Neural progenitor cell (in vitro differentiated cells): ENCODE measurements around the gene CNTNAP2. TPM values are rescaled to one million over a fixed set of nuclear protein-coding genes. Genes with fewer than 3 reads are reported as not detected.

Source experiments
- DNase-seq: peaks from one replicate; pipeline ENCODE4 v3.0.0-alpha.2; 2016; ENCODE audit warnings: low spot score
- H2AFZ ChIP-seq: fragments of 200-600 bp; sonication (generic); replicated peaks from 2 replicates; pipeline ENCODE4 v1.6.1; 2016; ENCODE audit warnings: antibody characterized with exemption
- H3F3A ChIP-seq: fragments of 200-600 bp; sonication (generic); 2 replicates; pipeline ENCODE4 v1.6.1; 2016; ENCODE audit warnings: antibody characterized with exemption, low read depth
- H3K27ac ChIP-seq: fragments of 200-600 bp; sonication (generic); 2 replicates; pipeline ENCODE4 v1.5.1; 2016; ENCODE audit warnings: mild to moderate bottlenecking
- H3K27me3 ChIP-seq: fragments of 200-600 bp; sonication (generic); 2 replicates; pipeline ENCODE4 v1.6.1; 2016; ENCODE audit warnings: mild to moderate bottlenecking, moderate library complexity
- H3K36me3 ChIP-seq: fragments of 200-600 bp; sonication (generic); 2 replicates; pipeline ENCODE4 v1.5.1; 2016
- H3K4me1 ChIP-seq: fragments of 200-600 bp; sonication (generic); 2 replicates; pipeline ENCODE4 v1.6.1; 2016; ENCODE audit warnings: mixed run types
- H3K4me2 ChIP-seq: fragments of 200-600 bp; sonication (generic); 2 replicates; pipeline ENCODE4 v1.6.1; 2016
- H3K4me3 ChIP-seq: fragments of 200-600 bp; sonication (generic); 2 replicates; pipeline ENCODE4 v1.5.1; 2016
- H3K79me2 ChIP-seq: fragments of 200-600 bp; sonication (generic); 2 replicates; pipeline ENCODE4 v1.6.1; 2016; ENCODE audit warnings: low read depth
- H3K9ac ChIP-seq: fragments of 200-600 bp; sonication (generic); 2 replicates; pipeline ENCODE4 v1.6.1; 2016
- H3K9me3 ChIP-seq: fragments of 200-600 bp; sonication (generic); 2 replicates; pipeline ENCODE4 v1.5.1; 2016; ENCODE audit warnings: low read depth
- H4K20me1 ChIP-seq: fragments of 200-600 bp; sonication (generic); 2 replicates; pipeline ENCODE4 v1.6.1; 2016; ENCODE audit warnings: low read depth
- H3K27ac Mint-ChIP-seq: 3 replicates; pipeline ENCODE4 v1.8.0; 2021; ENCODE audit warnings: mixed read lengths
- H3K27me3 Mint-ChIP-seq: 2 replicates; pipeline ENCODE4 v1.8.0; 2022; ENCODE audit warnings: low read depth, mild to moderate bottlenecking, inconsistent platforms, moderate library complexity, mixed read lengths; ENCODE audit not compliant: insufficient read depth
- H3K36me3 Mint-ChIP-seq: 3 replicates; pipeline ENCODE4 v1.8.0; 2021; ENCODE audit warnings: mixed read lengths
- H3K4me1 Mint-ChIP-seq: 3 replicates; pipeline ENCODE4 v1.8.0; 2021; ENCODE audit warnings: mixed read lengths
- H3K4me3 Mint-ChIP-seq: 3 replicates; pipeline ENCODE4 v1.8.0; 2021; ENCODE audit warnings: mild to moderate bottlenecking, moderate library complexity, mixed read lengths
- H3K9me3 Mint-ChIP-seq: 3 replicates; pipeline ENCODE4 v1.8.0; 2020; ENCODE audit warnings: mixed read lengths
- EZH2 ChIP-seq: fragments of 200-600 bp; sonication (generic); IDR thresholded peaks from 2 replicates; pipeline ENCODE4 v1.6.1; 2017; ENCODE audit warnings: antibody characterized with exemption, mild to moderate bottlenecking, moderate library complexity
- EZH2phosphoT487 ChIP-seq: fragments of 200-600 bp; sonication (generic); IDR thresholded peaks from 2 replicates; pipeline ENCODE4 v1.6.1; 2017; ENCODE audit warnings: antibody characterized with exemption
- total RNA-seq: library from RNA; depleted of rRNA; stranded (reverse); fragments of >200 nt; gene quantifications from 2 replicates; pipeline ENCODE4 v1.2.3, GENCODE V29; 2015; ENCODE audit warnings: low replicate concordance
- TF ChIP-seq, protein P1 (sequence below): fragments of 200-600 bp; sonication (generic); IDR thresholded peaks from 2 replicates; pipeline ENCODE4 v1.5.1; 2017; ENCODE audit warnings: antibody characterized with exemption, mild to moderate bottlenecking

CNTNAP2 gene
- total RNA-seq, 1 donor from 2014 or later = 126 TPM

DNA sequence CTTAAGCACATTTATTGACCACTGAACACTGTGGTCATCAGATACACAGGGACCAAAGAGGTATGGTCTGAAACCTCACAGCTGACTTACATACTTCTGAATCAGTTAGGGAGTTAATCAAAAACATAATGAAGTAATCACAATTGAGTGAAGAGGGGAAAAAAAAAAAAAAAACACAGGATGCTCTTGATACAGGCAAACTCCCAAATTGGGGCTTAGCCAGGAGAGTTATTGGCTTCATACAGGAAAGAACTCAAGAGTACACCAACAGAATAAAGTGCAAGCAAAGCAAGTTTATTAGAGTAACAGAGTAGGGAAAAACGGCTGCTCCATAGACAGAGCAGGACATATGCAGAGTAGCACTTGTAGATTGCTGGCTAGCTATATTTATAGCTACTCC is 917.0 kb downstream of the CNTNAP2 start:
- Histone ChIP-seq H3K4me2 (no peak overlapping the region), H3K9ac (no peak overlapping the region), H3K27ac (no peak overlapping the region), H3K27me3 (no peaks in the 10 kb centered on the region), H3K9me3 (no peaks in the 10 kb centered on the region), H2AFZ (no peak overlapping the region), H3F3A (no peaks in the 10 kb centered on the region), H3K4me1 (no peaks in the 10 kb centered on the region), H3K36me3 (no peaks in the 10 kb centered on the region), H3K4me3 (no peak overlapping the region), H4K20me1 (no peaks in the 10 kb centered on the region), H3K79me2 (no peaks in the 10 kb centered on the region)
- DNase-seq = no peak
- no peaks in the 10 kb centered on the region for H3K36me3 Mint-ChIP-seq
- no peak overlapping the region for H3K4me3 Mint-ChIP-seq
- no peak overlapping the region for H3K27ac Mint-ChIP-seq
- H3K4me1 Mint-ChIP-seq = no peaks in the 10 kb centered on the region
- no peaks in the 10 kb centered on the region for H3K27me3 Mint-ChIP-seq
- H3K9me3 Mint-ChIP-seq = no peaks in the 10 kb centered on the region
- no peak for TF ChIP-seq EZH2phosphoT487
- TF ChIP-seq, protein P1, sequence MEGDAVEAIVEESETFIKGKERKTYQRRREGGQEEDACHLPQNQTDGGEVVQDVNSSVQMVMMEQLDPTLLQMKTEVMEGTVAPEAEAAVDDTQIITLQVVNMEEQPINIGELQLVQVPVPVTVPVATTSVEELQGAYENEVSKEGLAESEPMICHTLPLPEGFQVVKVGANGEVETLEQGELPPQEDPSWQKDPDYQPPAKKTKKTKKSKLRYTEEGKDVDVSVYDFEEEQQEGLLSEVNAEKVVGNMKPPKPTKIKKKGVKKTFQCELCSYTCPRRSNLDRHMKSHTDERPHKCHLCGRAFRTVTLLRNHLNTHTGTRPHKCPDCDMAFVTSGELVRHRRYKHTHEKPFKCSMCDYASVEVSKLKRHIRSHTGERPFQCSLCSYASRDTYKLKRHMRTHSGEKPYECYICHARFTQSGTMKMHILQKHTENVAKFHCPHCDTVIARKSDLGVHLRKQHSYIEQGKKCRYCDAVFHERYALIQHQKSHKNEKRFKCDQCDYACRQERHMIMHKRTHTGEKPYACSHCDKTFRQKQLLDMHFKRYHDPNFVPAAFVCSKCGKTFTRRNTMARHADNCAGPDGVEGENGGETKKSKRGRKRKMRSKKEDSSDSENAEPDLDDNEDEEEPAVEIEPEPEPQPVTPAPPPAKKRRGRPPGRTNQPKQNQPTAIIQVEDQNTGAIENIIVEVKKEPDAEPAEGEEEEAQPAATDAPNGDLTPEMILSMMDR = no peak
- TF ChIP-seq EZH2 = no peak

DNA sequence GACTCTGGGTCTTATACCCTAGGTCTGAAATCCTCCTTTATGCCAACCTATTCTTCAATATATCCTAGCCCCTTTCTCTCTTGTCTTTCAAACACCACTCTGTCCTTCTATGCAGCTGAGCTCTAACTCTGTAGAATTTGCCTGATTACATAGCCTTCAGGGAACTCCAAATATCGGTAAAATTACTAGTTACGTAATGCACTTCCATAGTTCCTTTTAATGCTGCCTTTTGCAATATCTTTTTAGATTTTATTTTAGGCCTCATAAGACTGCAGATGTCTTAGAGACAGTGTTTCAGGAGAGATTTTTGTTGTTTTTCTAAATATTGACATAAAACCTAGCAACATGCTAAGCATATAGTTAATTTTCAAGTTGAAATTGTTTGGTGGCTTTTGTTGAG is 924.8 kb downstream of the CNTNAP2 start:
- Mint-ChIP-seq H3K36me3 (no peaks in the 10 kb centered on the region), H3K27me3 (no peaks in the 10 kb centered on the region), H3K27ac (no peak overlapping the region), H3K9me3 (peaks cover 1% of the 10 kb centered on the region), H3K4me1 (no peaks in the 10 kb centered on the region), H3K4me3 (no peak overlapping the region)
- no peaks in the 10 kb centered on the region for H3F3A ChIP-seq
- H2AFZ ChIP-seq = no peak overlapping the region
- H3K4me2 ChIP-seq = no peak overlapping the region
- H3K4me3 ChIP-seq = no peak overlapping the region
- TF ChIP-seq, protein P1 = no peak
- no peak for TF ChIP-seq EZH2
- TF ChIP-seq EZH2phosphoT487 = no peak
- H3K4me1 ChIP-seq = no peaks in the 10 kb centered on the region
- H3K36me3 ChIP-seq = no peaks in the 10 kb centered on the region
- H3K27ac ChIP-seq = no peak overlapping the region
- no peak for DNase-seq
- H3K9me3 ChIP-seq = no peaks in the 10 kb centered on the region
- H3K79me2 ChIP-seq = no peaks in the 10 kb centered on the region
- H3K27me3 ChIP-seq = no peaks in the 10 kb centered on the region
- no peak overlapping the region for H3K9ac ChIP-seq
- H4K20me1 ChIP-seq = no peaks in the 10 kb centered on the region

DNA sequence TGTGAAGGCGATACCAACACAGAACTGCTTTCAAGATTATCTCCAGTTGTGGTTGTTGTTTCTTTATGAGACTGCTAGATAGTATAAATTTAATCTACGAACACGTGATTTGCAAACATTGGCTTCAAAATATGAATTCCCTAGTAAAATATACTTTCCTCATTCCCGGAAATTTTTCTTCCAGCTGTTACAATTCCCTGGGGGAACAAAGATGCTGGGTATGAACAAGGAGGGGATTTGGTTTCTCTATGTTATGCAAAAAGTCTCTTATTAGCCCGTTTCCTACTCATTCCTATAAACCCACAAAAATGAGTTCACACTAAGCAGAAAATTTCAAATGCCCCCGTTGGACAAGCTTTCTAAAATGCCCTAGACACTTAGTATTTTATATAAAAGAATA is 928.3 kb downstream of the CNTNAP2 start:
- H3K27me3 ChIP-seq = no peaks in the 10 kb centered on the region
- H3K27ac ChIP-seq = no peak overlapping the region

More for the DNA sequence above, 928.3 kb downstream of the CNTNAP2 start:
- H3K36me3 ChIP-seq = no peaks in the 10 kb centered on the region
- H3K79me2 ChIP-seq = no peaks in the 10 kb centered on the region
- Mint-ChIP-seq H3K4me1 (no peaks in the 10 kb centered on the region), H3K27ac (no peak overlapping the region), H3K36me3 (no peaks in the 10 kb centered on the region), H3K9me3 (peaks cover 1% of the 10 kb centered on the region), H3K4me3 (no peak overlapping the region), H3K27me3 (no peaks in the 10 kb centered on the region)
- no peaks in the 10 kb centered on the region for H3K9me3 ChIP-seq
- TF ChIP-seq, protein P1 = no peak
- no peak overlapping the region for H2AFZ ChIP-seq
- H3K4me3 ChIP-seq = no peak overlapping the region
- H3K9ac ChIP-seq = no peak overlapping the region
- no peaks in the 10 kb centered on the region for H4K20me1 ChIP-seq
- H3F3A ChIP-seq = no peaks in the 10 kb centered on the region
- no peaks in the 10 kb centered on the region for H3K4me1 ChIP-seq
- H3K4me2 ChIP-seq = no peak overlapping the region
- no peak for DNase-seq
